Measurements from ENCODE around the gene FAM210A.

GRCh38 chr18:13720123-13720522 is 6.2 kb downstream of the FAM210A start:
- TF ChIP-seq EZH2 (IDR thresholded peaks at IDR 0.05; ENCODE audit: borderline replicate concordance, low read depth, low read length, severe bottlenecking) = no peak
- TF ChIP-seq, protein P1, sequence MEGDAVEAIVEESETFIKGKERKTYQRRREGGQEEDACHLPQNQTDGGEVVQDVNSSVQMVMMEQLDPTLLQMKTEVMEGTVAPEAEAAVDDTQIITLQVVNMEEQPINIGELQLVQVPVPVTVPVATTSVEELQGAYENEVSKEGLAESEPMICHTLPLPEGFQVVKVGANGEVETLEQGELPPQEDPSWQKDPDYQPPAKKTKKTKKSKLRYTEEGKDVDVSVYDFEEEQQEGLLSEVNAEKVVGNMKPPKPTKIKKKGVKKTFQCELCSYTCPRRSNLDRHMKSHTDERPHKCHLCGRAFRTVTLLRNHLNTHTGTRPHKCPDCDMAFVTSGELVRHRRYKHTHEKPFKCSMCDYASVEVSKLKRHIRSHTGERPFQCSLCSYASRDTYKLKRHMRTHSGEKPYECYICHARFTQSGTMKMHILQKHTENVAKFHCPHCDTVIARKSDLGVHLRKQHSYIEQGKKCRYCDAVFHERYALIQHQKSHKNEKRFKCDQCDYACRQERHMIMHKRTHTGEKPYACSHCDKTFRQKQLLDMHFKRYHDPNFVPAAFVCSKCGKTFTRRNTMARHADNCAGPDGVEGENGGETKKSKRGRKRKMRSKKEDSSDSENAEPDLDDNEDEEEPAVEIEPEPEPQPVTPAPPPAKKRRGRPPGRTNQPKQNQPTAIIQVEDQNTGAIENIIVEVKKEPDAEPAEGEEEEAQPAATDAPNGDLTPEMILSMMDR (IDR thresholded peaks at IDR 0.05; ENCODE audit: borderline replicate concordance, extremely low read depth, low read length, poor library complexity, severe bottlenecking) = no peak

Measured in DND-41 (cell line).